ENCODE data around the gene SFTPA1. TPM values are rescaled to one million over a fixed set of nuclear protein-coding genes. Genes with fewer than 3 reads are reported as not detected.
"Not testable (repeated sequence)": the region's sequence is repeated elsewhere in the genome, so short reads cannot be mapped to it uniquely, and the experiment has no call there.

Gene SFTPA1
- total RNA-seq, 1 experiment from 2014 or later = not detected

GRCh38 chr10:79588800-79589199, 21.9 kb upstream of the SFTPA1 start:
- ChIA-PET CTCF (no interaction called here), POLR2A (ENCODE audit: unreplicated experiment) (no interaction called here)

GRCh38 chr10:79593377-79593776, 17.4 kb upstream of the SFTPA1 start:
- ChIA-PET CTCF (no interaction called here), POLR2A (ENCODE audit: unreplicated experiment) (no interaction called here)
- Histone ChIP-seq H3K79me2 (ENCODE audit: low read length) (no peaks in the 10 kb centered on the region), H3K27ac (ENCODE audit: low read length) (no peak overlapping the region), H4K20me1 (ENCODE audit: low read length) (no peaks in the 10 kb centered on the region), H3K9me2 (replicated peaks; ENCODE audit: low read length) (no peaks in the 10 kb centered on the region), H3K4me1 (ENCODE audit: insufficient read depth, low read length) (no peaks in the 10 kb centered on the region), H3K9me3 (ENCODE audit: low read length) (no peaks in the 10 kb centered on the region), H3F3A (ENCODE audit: low read length, unreplicated experiment) (no peaks in the 10 kb centered on the region), H3K36me3 (ENCODE audit: low read depth, low read length) (no peaks in the 10 kb centered on the region), H3K27me3 (ENCODE audit: low read length) (no peaks in the 10 kb centered on the region), H3K4me3 (ENCODE audit: low read length) (no peak overlapping the region), H2AFZ (ENCODE audit: low read length) (no peak overlapping the region), H3K9ac (ENCODE audit: low read length) (no peak overlapping the region), H3K4me2 (ENCODE audit: low read length) (no peak overlapping the region)
- no TSS peak for BruUV-seq (replicated peaks)
- intact Hi-C loops (cut with micrococcal nuclease) = no loop called here
- ATAC-seq (no peak), DNase-seq (no peak)
- TF ChIP-seq EZH2phosphoT487 (IDR thresholded peaks at IDR 0.05; ENCODE audit: borderline replicate concordance, low read length) (no peak), EZH2 (IDR thresholded peaks at IDR 0.05; ENCODE audit: low read length, unreplicated experiment) (no peak), CTCF (conservative IDR thresholded peaks at IDR 0.05; ENCODE audit: low read depth, low read length) (no peak)

More at GRCh38 chr10:79588800-79589199, 21.9 kb upstream of the SFTPA1 start:
- intact Hi-C loops (cut with micrococcal nuclease) = no loop called here
- ATAC-seq = no peak
- Histone ChIP-seq H3K9me2 (replicated peaks; ENCODE audit: low read length) (no peaks in the 10 kb centered on the region), H4K20me1 (ENCODE audit: low read length) (no peaks in the 10 kb centered on the region), H3K36me3 (ENCODE audit: low read depth, low read length) (no peaks in the 10 kb centered on the region), H3K27ac (ENCODE audit: low read length) (no peak overlapping the region), H3F3A (ENCODE audit: low read length, unreplicated experiment) (no peaks in the 10 kb centered on the region), H3K4me1 (ENCODE audit: insufficient read depth, low read length) (no peaks in the 10 kb centered on the region), H3K9me3 (ENCODE audit: low read length) (no peaks in the 10 kb centered on the region), H3K9ac (ENCODE audit: low read length) (no peak overlapping the region), H3K27me3 (ENCODE audit: low read length) (no peaks in the 10 kb centered on the region), H3K4me2 (ENCODE audit: low read length) (no peak overlapping the region), H3K79me2 (ENCODE audit: low read length) (no peaks in the 10 kb centered on the region), H2AFZ (ENCODE audit: low read length) (no peak overlapping the region), H3K4me3 (ENCODE audit: low read length) (no peak overlapping the region)
- TF ChIP-seq CTCF (conservative IDR thresholded peaks at IDR 0.05; ENCODE audit: low read depth, low read length) (no peak), EZH2phosphoT487 (IDR thresholded peaks at IDR 0.05; ENCODE audit: borderline replicate concordance, low read length) (no peak), EZH2 (IDR thresholded peaks at IDR 0.05; ENCODE audit: low read length, unreplicated experiment) (no peak)
- BruUV-seq (replicated peaks) = no TSS peak
- no peak for DNase-seq

- CTCF ChIA-PET; H3K27ac ChIP-seq (ENCODE audit: low read length); H3K4me2 ChIP-seq (ENCODE audit: low read length); intact Hi-C loops (cut with micrococcal nuclease); H3F3A ChIP-seq (ENCODE audit: low read length, unreplicated experiment); H3K79me2 ChIP-seq (ENCODE audit: low read length); BruUV-seq (replicated peaks); H4K20me1 ChIP-seq (ENCODE audit: low read length); H3K4me3 ChIP-seq (ENCODE audit: low read length); POLR2A ChIA-PET (ENCODE audit: unreplicated experiment); H3K9me2 ChIP-seq (replicated peaks; ENCODE audit: low read length); H3K27me3 ChIP-seq (ENCODE audit: low read length); H3K9me3 ChIP-seq (ENCODE audit: low read length); DNase-seq; H3K4me1 ChIP-seq (ENCODE audit: insufficient read depth, low read length); H3K36me3 ChIP-seq (ENCODE audit: low read depth, low read length); ATAC-seq; H3K9ac ChIP-seq (ENCODE audit: low read length); H2AFZ ChIP-seq (ENCODE audit: low read length): not testable (repeated sequence)
Measured at GRCh38 chr10:79594565-79594964, 16.2 kb upstream of the SFTPA1 start.

All from PC-3 (cell line).